Smooth muscle cell of trachea (primary cell): Measurements from ENCODE around the gene ADH6. TPM values are rescaled to one million over a fixed set of nuclear protein-coding genes. Genes with fewer than 3 reads are reported as not detected.

ENCODE experiments used
- total RNA-seq: library from RNA; depleted of rRNA; stranded (reverse); fragments of >200 nt; gene quantifications from 2 replicates; pipeline ENCODE4 v1.2.1, GENCODE V29; 2014

The ADH6 gene
- total RNA-seq: 0.33 TPM in 1 of 2 replicates, not detected in the other

GRCh38 chr4:99219072-99219471 lies at the start of gene ADH6:
ADH6 (minus strand) TSS chr4:99219246; CDS start chr4:99219152, 94 bp downstream.

Other genes with a start within 250 kb of the ADH6 start
- gene METAP1, start 223.5 kb downstream of the ADH6 start, total RNA-seq: 25.3 and 49.3 TPM in 2 replicates
- gene ADH5, start 130.5 kb downstream of the ADH6 start, total RNA-seq: 337 and 478 TPM in 2 replicates
- not detected in 2 replicates for gene ADH4, start 74.9 kb downstream of the ADH6 start, total RNA-seq
- gene ADH1A, start 71.7 kb upstream of the ADH6 start, total RNA-seq: not detected in 2 replicates
- gene ADH1B, start 102.2 kb upstream of the ADH6 start, total RNA-seq: 281 and 965 TPM in 2 replicates
- 2.3 and 5.5 TPM in 2 replicates for gene ADH1C, start 133.5 kb upstream of the ADH6 start, total RNA-seq
- 0.83 and 2.0 TPM in 2 replicates for gene ADH7, start 216.1 kb upstream of the ADH6 start, total RNA-seq